ENCODE results near the gene FBXW9.

- TF ChIP-seq, protein P1, sequence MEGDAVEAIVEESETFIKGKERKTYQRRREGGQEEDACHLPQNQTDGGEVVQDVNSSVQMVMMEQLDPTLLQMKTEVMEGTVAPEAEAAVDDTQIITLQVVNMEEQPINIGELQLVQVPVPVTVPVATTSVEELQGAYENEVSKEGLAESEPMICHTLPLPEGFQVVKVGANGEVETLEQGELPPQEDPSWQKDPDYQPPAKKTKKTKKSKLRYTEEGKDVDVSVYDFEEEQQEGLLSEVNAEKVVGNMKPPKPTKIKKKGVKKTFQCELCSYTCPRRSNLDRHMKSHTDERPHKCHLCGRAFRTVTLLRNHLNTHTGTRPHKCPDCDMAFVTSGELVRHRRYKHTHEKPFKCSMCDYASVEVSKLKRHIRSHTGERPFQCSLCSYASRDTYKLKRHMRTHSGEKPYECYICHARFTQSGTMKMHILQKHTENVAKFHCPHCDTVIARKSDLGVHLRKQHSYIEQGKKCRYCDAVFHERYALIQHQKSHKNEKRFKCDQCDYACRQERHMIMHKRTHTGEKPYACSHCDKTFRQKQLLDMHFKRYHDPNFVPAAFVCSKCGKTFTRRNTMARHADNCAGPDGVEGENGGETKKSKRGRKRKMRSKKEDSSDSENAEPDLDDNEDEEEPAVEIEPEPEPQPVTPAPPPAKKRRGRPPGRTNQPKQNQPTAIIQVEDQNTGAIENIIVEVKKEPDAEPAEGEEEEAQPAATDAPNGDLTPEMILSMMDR (IDR thresholded peaks at IDR 0.05) = no peak
- no peak for TF ChIP-seq ZFX (IDR thresholded peaks at IDR 0.05; ENCODE audit: borderline replicate concordance)
These were observed 6.7 kb downstream of the FBXW9 start for GRCh38 chr19:12689581-12690216.
